Measurements from ENCODE around the gene S100A9. TPM values are rescaled to one million over a fixed set of nuclear protein-coding genes. Genes with fewer than 3 reads are reported as not detected.

The S100A9 gene
- total RNA-seq, 1 experiment from 2014 or later: 0.44 TPM

GRCh38 chr1:153392822-153393221 lies 35.2 kb downstream of the S100A9 start:
- DNase-seq (ENCODE audit: low read depth, low spot score) (no peak), ATAC-seq (no peak)
- BruUV-seq (replicated peaks): no TSS peak
- ChIA-PET CTCF (interaction anchor here (0.5 kb wide), 1 partner anchor 16 kb away, joined by 3 read pairs; no protein-coding TSS in a partner anchor), POLR2A (no interaction called here)
- intact Hi-C loops (cut with micrococcal nuclease; ENCODE audit: unreplicated experiment): no loop called here
- no peaks in the 10 kb centered on the region for H3K36me3 ChIP-seq (ENCODE audit: control insufficient read depth, insufficient read depth, low read length)
- H3K27me3 ChIP-seq (ENCODE audit: control insufficient read depth, insufficient read depth, low read length): peaks cover 6% of the 10 kb centered on the region; the same call in 1 of the 2 replicates
- H3K4me1 ChIP-seq (ENCODE audit: control insufficient read depth, insufficient read depth, low read length): no peaks in the 10 kb centered on the region
- TF ChIP-seq CTCF (IDR thresholded peaks at IDR 0.05): no peak
- no peak for TF ChIP-seq POLR2AphosphoS5 (IDR thresholded peaks at IDR 0.05; ENCODE audit: low read depth, low read length)
- TF ChIP-seq TCF7L2 (IDR thresholded peaks at IDR 0.05; ENCODE audit: low read depth, low read length): no peak
- TF ChIP-seq SIN3A (IDR thresholded peaks at IDR 0.05; ENCODE audit: borderline replicate concordance, insufficient read depth, low read depth, low read length): no peak
- TF ChIP-seq REST (IDR thresholded peaks at IDR 0.05; ENCODE audit: insufficient read depth in 1 of 2, low read depth in 2 of 2, low read length in 1 of 2): no peak
- no peaks in the 10 kb centered on the region for H3K9me3 ChIP-seq (ENCODE audit: control insufficient read depth, insufficient read depth, low read depth, low read length)
- no peak overlapping the region for H3K4me3 ChIP-seq (ENCODE audit: low read depth in 2 of 2, low read length in 2 of 2)
- in situ Hi-C loops (cut with HindIII; ENCODE audit: low pct_unique_long_range_greater_than_20kb, low sequenced_read_pairs): no loop called here
- no peak overlapping the region for H3K27ac ChIP-seq (ENCODE audit: low read length)

GRCh38 chr1:153393926-153394325 lies 36.3 kb downstream of the S100A9 start:
- TF ChIP-seq SIN3A (IDR thresholded peaks at IDR 0.05; ENCODE audit: borderline replicate concordance, insufficient read depth, low read depth, low read length): no peak
- no peak for TF ChIP-seq TCF7L2 (IDR thresholded peaks at IDR 0.05; ENCODE audit: low read depth, low read length)
- no peak for TF ChIP-seq POLR2AphosphoS5 (IDR thresholded peaks at IDR 0.05; ENCODE audit: low read depth, low read length)
- TF ChIP-seq REST (IDR thresholded peaks at IDR 0.05; ENCODE audit: insufficient read depth in 1 of 2, low read depth in 2 of 2, low read length in 1 of 2): no peak
- no peak for TF ChIP-seq CTCF (IDR thresholded peaks at IDR 0.05)
- POLR2A ChIA-PET: no interaction called here
- no peak for DNase-seq (ENCODE audit: low read depth, low spot score)
- Histone ChIP-seq H3K27ac (ENCODE audit: low read length) (no peak overlapping the region), H3K36me3 (ENCODE audit: control insufficient read depth, insufficient read depth, low read length) (no peaks in the 10 kb centered on the region), H3K27me3 (ENCODE audit: control insufficient read depth, insufficient read depth, low read length) (peaks cover 6% of the 10 kb centered on the region; the same call in 1 of the 2 replicates), H3K4me3 (ENCODE audit: low read depth in 2 of 2, low read length in 2 of 2) (no peak overlapping the region), H3K4me1 (ENCODE audit: control insufficient read depth, insufficient read depth, low read length) (no peaks in the 10 kb centered on the region), H3K9me3 (ENCODE audit: control insufficient read depth, insufficient read depth, low read depth, low read length) (no peaks in the 10 kb centered on the region)
- in situ Hi-C loops (cut with HindIII; ENCODE audit: low pct_unique_long_range_greater_than_20kb, low sequenced_read_pairs): no loop called here
- intact Hi-C loops (cut with micrococcal nuclease; ENCODE audit: unreplicated experiment): no loop called here
- no peak for ATAC-seq
- no TSS peak for BruUV-seq (replicated peaks)
- CTCF ChIA-PET: no interaction called here

Measured in Panc1 (cell line).